Frontal cortex (tissue), 4 donors: Measurements from ENCODE around the gene DPP3. TPM values are rescaled to one million over a fixed set of nuclear protein-coding genes. Genes with fewer than 3 reads are reported as not detected.
"Not testable (repeated sequence)": the region's sequence is repeated elsewhere in the genome, so short reads cannot be mapped to it uniquely, and the experiment has no call there.

Source experiments
- DNase-seq, 2 donors: peaks; one replicate each; pipeline ENCODE4 v3.0.0; 2012; ENCODE audit warnings: low spot score in 2 of 2
- FAIRE-seq: peaks from 2 replicates; lab custom pipeline; 2012; peaks lifted over from hg19 to GRCh38; lab: Jason Lieb, UNC
- total RNA-seq: library from RNA; depleted of rRNA; stranded (reverse); fragments of >200 nt; gene quantifications from one replicate; pipeline ENCODE4 v1.2.3, GENCODE V29; 2014
- donor health status: control.
- donor health status: control.
- donor health status: control.

DPP3 gene
- total RNA-seq, 1 donor from 2014 or later: 39.1 TPM

DNA sequence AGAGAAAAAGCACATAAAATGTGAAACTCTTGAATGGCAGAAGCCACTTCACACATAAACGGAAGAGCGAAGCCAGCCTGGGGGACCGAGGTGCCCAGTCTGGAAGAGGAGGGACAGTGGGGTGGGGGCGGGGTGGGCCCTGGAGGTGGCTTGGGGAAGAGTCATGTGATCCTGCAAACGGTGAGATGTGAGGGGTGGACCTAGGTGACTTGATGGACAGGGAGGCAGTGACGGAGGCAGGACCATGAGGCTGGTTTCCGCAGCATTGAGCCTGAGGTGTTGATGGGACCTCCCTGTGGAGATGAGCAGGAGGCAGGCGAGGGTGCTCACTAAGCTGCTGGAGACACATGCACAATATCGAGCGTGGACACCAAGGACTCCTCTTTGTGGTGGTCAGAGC, 48.8 kb downstream of the DPP3 start:
- FAIRE-seq: no peak

DNA sequence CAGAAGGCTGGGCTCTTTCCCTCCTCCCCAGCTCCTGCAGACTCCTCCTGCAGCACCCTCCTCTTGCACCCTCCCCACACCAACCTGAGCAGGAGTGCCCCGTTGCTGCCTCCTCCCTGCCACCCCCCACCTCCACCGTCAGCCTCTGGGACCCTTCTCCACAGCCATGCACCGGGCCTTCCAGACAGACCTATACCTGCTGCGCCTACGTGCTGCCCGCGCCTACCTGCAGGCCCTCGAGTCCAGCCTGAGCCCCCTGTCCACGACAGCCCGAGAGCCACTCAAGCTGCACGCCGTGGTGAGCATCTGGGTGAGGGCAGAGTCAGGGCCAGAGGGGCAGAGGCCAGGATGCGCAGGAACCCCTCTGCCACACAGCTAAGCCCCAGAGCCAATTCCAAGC, 49.4 kb downstream of the DPP3 start:
- FAIRE-seq: no peak

More for the DNA sequence above, 48.8 kb downstream of the DPP3 start:
- no peak for DNase-seq

DNA sequence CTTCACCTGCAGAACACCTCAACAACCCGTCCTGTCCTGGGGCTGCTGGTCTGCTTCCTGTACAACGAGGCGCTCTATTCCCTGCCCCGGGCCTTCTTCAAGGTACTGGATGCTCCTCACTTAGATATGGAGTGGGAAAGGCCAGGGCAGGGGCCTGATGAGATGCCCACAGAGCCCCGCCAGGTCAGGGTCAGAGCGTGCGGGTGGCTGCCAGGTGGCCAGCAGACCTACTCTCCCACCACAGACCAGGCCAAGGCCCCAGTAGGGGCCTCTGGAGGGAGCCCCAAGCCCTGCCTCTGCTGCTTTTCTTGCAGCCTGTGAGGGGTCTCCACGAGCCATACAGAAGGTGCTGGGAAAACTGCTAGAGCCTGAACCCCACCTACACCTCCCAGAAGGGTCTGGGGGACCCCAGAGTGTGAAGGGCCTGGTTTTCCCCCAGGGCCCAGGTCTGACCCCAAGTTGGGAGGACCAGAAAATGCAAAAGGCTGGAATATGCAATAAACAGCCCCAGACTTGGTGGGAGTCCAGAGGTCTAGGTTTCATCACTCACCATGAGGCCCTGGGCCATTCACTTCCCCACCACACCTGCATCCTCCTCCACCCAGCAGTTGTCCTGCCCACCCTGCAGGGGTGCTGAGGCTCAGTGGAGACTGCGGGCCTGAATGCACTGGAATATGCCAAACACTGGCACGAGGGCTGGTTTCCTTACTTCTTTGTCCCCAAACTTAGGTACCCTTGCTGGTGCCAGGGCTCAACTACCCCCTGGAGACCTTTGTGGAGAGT, 50.9 kb downstream of the DPP3 start:
- FAIRE-seq (no peak), DNase-seq (no peak)

More for the DNA sequence above, 49.4 kb downstream of the DPP3 start:
- no peak for DNase-seq

DNA sequence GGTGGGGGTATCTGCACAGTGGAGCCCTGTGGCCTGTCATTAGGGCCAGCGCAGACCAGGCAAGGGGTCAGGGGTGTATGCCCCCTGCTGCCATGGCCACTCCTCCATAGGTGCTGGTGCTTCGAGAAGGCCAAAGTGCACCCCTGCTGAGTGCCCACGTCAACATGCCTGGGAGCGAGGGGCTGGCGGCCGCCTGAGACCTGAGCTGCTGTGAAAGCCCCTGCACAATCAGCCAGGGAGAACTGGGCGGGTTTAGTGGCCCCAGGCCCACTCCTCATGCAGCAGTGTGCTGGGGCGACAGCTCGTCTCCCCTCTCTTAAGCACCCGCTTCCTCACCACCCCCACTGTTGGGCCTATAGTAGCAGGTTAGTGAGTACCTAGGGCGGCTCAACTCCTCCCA, 51.6 kb downstream of the DPP3 start:
- DNase-seq: no peak
- FAIRE-seq: no peak

DNA sequence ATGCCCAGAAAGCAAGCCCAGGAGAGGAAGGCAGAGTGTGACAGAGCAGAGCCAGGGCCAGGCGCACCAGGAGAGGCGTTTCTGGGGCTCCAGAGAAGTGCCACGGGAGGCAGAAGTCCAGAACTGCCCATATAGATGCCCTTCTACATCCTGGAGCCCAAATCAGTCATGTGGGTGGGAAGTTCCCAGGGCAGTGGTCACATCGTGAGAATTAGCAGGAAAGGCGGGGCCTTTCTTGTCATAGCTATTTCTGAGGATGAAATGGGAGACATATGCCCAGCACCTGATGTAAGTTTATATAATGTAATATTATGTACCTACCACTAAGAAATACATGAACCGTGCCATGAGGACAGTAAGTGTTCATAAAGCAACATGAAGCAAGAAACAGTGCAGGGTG, 52.5 kb downstream of the DPP3 start:
- no peak for DNase-seq
- no peak for FAIRE-seq

DNA sequence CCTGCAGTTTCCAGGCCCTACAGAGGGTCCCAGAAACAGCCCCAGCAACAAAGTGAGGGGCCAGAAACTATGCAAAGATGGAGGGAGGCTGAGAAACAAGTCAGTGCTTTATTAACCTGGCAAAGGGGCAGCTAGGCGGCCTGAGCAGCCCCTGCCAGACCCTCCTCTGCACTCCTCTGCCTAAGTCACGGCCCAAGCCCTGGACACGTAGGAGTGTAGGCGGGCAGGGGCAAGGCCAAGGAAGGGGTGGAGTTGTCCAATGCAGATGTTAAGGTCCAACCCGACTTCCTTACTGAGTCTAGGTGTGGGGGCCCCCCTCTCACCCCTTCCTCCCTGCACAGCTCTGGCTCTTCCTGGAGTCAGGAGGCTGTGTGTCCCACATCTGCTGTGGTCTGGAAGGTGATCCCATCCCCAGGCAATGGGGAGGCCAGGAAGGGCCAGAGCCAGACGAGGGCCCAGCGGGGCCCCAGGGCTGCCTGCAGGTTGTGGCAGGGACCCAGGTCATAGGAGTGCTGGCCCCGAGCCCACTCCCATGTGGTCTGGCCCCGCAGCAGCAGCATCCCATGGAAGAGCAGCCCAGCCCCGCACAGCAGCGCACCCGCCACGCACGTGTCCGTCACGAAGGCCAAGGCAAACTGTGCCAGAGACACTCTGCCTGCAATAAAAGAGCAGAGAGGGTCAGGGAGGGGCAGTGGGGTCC, 59.1 kb downstream of the DPP3 start:
- DNase-seq: no peak
- FAIRE-seq: no peak

DNA sequence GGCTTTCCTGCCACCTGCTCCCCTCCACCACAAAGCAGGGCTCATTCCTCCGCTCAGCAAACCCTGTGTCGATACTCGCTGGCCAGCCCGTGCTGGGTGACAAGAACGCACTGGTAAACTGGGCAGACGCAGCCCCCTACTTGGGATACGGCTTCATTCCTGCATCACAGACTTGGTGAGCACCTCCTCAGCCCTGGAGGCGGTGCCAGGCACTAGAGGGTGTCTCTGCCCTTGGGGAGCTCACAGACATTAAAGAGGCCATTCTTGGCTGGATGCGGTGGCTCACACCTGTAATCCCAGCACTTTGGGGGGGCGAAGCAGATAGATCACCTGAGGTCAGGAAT, 59.6 kb downstream of the DPP3 start:
- DNase-seq: no peak
- no peak for FAIRE-seq

DNA sequence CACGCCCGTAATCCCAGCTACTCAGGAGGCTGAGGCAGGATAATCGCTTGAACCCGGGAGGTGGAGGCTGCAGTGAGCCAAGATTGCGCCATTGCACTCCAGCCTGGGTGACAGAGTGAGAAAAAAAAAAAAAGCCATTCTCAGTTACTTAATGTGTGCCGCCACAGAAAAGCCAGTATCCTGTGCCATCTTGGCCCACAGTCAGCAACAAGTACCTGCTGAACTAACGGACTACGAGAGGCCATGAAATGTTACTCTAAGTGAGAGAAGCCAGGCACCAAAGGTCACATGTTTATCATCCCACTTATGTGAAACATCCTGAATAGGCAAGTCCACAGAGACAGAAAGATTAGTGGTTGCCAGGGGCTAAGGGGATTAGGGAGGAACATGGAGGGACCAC, 60.4 kb downstream of the DPP3 start:
- FAIRE-seq, DNase-seq: not testable (repeated sequence)

DNA sequence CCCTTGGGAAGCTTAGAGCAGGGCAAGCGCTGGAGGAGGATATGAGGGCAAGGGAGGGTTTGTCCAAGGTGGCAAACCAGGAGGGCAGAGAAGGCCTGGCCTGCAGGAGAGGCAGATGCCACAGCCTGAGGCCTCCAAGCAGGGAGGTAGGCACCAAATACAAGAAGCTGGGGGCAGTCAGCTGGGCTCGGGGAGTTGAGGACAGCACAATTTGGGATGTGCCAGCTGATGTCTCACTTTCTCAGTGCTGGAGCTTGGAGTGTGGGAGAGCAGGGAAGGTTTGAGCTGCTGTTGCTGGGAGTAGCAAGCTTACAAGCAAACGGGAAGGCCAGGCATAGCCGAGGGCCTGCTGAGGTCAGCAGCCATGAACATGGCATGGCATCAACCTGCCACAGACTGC, 61.7 kb downstream of the DPP3 start:
- FAIRE-seq (no peak), DNase-seq (no peak)

DNA sequence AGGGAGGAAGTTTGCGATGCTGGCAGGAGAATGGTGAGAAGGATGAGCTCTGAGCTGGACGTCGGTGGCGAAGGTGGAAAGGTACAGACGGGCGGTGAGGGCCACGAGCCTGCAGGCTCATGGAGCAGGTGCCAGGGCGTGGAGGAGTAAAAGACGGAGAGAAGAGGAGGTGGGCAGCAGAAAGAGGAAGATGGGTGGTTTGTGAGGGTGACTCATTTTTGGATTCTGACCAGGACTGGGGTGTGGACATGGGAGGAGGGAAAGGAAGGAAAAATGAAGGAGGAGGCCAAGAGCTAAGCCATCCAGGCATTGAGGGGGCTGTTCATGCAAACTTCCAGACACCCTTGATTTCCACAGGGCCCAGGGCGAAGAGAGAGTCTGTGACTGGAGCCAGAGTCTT, 62.1 kb downstream of the DPP3 start:
- no peak for DNase-seq
- no peak for FAIRE-seq

DNA sequence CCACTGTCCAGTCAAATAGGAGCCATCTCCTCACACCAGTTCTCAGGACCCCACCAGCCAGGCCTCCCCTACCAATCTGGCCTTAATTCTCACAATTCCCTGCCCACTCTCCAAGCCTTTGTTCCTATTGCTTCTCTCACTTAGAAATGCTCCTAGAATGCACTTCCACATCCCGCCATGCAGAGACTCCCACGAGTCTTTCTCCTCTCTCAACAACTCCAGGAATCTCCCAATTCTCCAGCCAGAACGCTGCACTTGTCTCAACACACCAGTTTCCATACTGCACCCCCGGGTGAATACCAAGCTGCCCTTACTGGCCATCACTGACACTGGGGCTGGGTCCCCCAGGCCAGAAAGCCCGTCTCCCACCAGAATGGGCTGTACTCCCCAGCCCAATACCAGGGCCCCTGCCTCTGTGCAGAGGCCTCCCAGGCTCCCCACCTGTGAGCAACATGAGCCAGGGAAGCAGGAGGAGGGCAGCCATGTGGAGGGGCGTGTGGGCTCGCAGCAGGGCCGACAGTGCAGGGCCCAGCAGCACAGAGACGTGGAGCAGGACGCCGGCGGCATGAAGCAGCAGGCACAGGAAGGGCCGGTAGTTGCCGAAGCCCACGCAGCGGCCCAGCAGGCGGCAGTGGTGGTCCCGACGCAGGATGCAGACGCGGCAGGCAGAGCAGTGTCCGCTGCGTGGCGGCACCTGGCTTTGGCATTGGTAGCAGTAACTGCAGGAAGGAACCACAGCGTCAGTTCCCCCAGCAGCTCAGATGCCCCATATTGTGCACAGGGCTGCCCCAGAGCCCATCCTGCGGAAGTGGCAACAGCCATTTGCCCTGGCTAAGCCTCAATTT, 63.3 kb downstream of the DPP3 start:
- FAIRE-seq (no peak), DNase-seq (no peak)

DNA sequence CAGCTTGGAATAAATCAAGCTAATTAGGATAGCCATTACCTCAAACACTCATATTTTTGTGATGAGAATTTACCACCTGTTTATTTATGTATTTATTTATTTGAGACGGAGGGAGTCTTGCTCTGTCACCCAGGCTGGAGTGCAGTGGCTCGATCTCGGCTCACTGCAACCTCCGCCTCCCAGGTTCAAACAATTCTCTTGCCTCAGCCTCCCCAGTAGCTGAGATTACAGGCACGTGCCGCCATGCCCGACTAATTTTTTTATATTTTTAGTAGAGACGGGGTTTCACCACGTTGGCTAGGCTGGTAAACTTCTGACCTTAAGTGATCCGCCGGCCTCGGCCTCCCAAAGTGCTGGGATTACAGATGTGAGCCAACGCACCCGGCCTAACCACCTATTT, 64.7 kb downstream of the DPP3 start:
- DNase-seq, FAIRE-seq: not testable (repeated sequence)

DNA sequence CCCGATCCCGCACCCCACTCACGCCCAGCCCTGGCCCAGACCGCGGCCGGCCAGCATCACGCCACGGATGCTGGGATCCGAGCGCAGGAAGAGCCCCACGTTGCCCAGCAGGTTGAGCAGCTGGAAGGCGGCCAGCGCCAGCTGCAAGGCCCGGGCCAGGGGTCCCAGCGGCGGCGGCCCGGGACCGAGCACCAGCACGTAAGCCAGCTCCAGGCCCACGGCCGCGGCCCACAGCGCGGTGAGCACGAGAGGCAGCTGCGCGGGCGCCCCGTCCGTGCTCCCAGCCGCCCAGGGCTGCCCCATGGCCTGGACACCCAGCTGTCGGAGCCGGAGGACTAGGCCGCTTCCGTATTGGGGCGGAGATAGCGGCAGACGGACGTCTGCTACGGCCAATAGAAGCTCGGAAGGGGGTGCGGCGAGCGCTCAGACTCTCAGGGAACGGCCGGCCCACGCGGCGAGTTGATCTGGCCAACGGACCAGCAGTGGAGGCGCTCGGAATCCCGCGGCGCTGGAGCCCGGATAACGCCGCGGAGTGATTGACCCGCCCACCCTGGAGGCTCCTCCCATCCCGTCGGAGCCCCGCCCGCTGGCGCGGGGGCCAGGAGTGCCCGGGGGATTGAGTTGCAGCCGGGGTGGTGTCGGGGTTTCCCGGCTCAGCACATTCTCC, 65.6 kb downstream of the DPP3 start, which contains the start of gene ZDHHC24:
TSS of gene ZDHHC24 (minus strand) at position 348 of the 667 bp plus-strand sequence. CDS start at position 303, 45 bp downstream.
- DNase-seq (peak; percentile 96 to 98), FAIRE-seq (no peak)

DNA sequence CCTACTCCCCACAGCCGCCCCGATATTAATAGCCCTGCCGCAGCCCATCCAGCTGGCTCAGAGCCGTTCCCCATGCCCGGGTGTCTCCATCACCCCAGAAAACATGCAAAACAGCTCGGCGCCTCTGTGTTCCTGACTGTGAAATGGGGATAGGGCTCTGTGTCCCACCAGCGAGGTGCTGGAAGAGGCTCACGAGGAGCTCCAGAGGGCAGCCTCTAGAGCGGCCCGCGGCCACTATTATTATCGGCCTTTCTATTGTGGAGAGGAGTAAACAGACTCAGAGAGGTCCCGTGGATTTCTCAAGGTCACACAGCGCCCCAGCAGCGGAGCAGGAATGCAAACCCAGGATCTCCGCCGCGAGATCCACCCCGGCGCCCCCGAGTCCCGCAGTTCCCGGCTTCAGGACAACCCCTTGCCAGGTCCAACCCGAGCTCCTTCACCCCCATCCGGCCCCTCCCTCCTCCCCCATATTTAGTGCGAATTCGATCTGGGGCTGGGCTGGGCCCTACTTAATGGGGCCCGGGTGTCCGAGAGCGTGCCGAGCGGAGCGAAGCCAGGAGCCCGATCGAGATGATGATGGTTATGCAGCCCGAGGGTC, 66.2 kb downstream of the DPP3 start, which contains the start of gene ACTN3:
TSS of gene ACTN3 (plus strand) at position 536 of the 598 bp plus-strand sequence. CDS start at position 571, 35 bp downstream.
- no peak for DNase-seq

DNA sequence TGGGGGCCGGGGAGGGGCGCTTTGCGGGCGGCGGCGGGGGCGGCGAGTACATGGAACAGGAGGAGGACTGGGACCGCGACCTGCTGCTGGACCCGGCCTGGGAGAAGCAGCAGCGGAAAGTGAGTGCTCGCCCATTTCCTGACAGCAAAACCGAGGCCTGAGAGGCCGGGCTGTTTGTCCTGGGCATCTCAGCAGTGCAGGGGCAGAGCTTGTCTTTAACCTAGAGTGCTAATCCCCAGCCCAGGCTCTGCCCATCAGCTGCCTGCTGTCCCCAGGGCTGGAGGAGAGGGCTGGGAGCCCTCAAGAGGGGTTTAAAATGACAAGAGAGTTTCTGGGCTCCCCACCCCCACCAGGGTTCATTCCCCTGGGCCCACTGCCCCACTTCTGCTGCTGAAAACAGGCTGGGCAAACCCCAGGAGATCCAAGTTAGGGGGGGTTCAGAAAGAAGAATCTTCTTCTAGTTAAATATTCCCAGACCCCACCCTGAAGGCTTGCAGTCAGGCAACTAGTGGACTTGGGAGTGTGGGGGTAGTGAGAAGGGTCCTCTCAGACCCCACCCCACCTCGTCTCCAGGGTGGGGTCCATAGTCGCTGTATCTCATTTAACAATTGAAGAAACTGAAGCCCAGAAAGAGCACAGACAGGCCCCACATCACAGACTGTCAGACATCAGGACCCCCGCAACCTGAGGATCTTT, 66.9 kb downstream of the DPP3 start:
- FAIRE-seq (no peak), DNase-seq (no peak)

More for the DNA sequence above, 66.2 kb downstream of the DPP3 start, which contains the start of gene ACTN3:
- FAIRE-seq: no peak

DNA sequence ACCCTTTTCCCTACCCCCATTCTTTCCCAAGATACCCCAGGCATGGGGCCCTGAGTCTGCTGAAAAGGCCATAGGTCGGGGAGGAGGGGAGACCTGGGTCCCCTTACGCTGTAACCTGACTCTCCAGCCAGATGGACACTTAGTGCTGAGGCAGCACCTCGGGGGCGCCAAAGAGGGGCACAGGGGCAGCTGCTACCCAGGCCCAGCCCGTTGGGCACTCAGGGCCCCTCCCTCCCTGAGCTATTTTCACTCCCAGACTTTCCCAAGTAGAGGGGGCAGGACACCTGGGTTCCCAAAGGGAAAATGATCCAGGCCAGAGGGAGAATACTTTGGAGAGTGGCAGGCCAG, 67.4 kb downstream of the DPP3 start:
- FAIRE-seq: no peak
- DNase-seq: no peak

DNA sequence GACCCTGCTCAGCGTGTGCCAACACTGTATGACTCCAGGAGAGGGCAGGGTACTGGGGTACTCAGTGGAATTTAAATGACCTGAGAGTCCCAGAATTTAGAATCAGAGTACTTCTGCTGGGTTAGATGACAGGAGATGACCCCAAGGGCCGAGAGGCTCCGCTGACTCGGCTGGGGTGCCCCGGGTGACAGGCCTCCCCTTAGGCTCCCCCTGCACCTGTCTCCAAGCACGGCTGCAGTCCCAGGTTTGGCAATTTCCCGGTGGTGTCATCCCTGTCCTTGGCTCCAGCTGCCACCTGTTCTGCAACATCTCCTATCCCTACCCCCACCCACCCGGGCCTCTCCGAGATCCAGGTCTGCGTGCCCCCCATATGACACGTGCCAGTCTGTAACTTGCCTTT, 67.8 kb downstream of the DPP3 start:
- no peak for FAIRE-seq

DNA sequence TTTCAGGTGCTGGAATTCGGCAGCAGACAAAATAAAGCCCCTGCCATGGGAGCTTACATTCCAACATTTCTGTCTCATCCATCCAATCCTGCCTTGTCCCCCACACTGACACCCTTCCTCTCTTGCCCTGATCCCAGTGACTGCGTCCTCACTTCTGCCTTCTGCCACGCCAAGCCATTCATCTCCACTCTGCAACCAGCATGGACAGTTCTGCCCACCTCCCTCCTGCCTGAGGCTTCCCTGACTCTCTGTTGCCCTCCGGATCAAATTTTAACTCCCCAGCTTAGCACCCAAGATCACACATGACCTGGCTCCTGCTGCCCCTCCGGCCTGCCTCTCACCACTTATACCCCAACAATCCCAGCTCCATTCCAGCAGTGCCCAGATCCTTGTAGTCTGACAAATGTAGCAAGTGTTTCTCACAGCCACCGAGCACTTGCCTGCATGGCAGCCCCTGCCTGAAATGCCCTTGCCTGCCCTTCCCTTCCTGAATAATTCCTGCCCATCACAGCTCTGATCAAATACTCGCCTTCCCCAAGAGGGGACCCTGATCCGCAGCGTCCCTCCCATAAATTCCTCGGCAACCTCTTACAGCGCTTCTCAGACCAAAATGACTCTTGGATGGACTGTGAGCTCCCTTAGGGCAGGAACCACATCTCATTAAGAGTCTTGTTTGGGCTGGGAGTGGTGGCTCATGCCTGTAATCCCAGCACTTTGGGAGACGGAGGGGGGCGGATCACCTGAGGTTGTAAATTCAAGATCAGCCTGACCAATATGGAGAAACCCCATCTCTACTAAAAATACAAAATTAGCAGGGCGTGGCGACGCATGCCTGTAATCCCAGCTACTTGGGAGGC, 68.8 kb downstream of the DPP3 start:
- FAIRE-seq (no peak), DNase-seq (no peak)

More for the DNA sequence above, 67.8 kb downstream of the DPP3 start:
- DNase-seq: no peak
